ENCODE results near the gene EFCAB8.

DNA sequence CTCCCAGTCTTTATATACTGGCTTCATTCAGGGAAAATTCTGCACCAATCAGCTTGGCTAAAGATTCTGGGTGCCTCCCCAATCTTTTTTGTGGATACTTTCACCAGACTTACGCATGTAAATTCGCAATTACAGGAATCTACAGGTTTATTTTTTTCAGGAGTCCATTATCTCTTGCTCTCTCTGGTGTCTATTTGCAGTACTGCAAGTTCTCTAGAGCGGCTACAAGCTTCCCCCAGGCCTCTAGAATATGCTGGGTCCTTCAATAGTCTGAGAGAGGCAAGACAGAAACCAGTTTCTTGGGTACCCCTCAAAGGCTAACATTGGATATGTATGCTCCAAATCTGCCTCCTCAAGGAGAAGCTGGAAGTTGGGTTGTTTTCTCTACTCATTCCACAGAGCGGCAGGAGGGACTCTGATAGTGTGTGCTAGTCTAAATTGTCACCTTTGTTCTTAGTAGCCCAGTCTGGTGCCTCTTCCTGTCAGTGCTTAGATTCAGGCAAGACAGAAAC is 87.0 kb downstream of the EFCAB8 start:
- TF ChIP-seq, protein P1, sequence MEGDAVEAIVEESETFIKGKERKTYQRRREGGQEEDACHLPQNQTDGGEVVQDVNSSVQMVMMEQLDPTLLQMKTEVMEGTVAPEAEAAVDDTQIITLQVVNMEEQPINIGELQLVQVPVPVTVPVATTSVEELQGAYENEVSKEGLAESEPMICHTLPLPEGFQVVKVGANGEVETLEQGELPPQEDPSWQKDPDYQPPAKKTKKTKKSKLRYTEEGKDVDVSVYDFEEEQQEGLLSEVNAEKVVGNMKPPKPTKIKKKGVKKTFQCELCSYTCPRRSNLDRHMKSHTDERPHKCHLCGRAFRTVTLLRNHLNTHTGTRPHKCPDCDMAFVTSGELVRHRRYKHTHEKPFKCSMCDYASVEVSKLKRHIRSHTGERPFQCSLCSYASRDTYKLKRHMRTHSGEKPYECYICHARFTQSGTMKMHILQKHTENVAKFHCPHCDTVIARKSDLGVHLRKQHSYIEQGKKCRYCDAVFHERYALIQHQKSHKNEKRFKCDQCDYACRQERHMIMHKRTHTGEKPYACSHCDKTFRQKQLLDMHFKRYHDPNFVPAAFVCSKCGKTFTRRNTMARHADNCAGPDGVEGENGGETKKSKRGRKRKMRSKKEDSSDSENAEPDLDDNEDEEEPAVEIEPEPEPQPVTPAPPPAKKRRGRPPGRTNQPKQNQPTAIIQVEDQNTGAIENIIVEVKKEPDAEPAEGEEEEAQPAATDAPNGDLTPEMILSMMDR (IDR thresholded peaks at IDR 0.05; ENCODE audit: borderline replicate concordance, extremely low read depth, low read length, poor library complexity, severe bottlenecking), result peak; percentile 64
- no peak for TF ChIP-seq EZH2 (IDR thresholded peaks at IDR 0.05; ENCODE audit: borderline replicate concordance, low read depth, low read length, severe bottlenecking)

Measured in DND-41 (cell line).